ENCODE data around the gene SLC16A2. TPM values are rescaled to one million over a fixed set of nuclear protein-coding genes. Genes with fewer than 3 reads are reported as not detected.

SLC16A2 gene
- total RNA-seq, 2 experiments from 2014 or later: 0.19 to 0.30 TPM

DNA sequence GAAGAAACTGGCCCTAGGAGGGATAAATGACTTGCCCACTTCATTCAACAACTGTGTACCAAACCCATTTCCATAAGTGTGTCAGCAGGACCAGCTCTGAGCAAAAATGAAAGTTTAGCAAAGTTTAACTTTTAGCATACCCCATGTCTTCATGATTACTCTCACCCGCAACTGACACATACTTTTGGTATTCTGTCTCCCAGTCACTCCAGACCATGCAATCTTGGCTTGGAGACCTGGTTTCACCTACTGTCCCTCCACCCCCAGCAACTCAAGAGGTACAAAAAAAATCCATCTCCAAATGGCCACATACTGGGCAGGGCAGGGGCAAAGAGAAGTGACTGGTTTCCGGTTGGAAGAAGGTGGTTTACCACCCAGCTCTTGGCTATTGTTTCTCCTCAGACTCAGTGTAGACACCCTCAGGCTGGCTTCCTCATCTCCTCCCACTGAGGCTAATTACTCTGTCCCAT, 113.3 kb downstream of the SLC16A2 start:
- Mint-ChIP-seq H3K4me1 (ENCODE audit: low read depth) (peaks cover 15% of the 10 kb centered on the region), H3K4me3 (no peak overlapping the region), H3K9me3 (no peaks in the 10 kb centered on the region), H3K27ac (no peak overlapping the region), H3K27me3 (ENCODE audit: low read depth) (no peaks in the 10 kb centered on the region), H3K36me3 (ENCODE audit: low read depth) (peaks cover 1% of the 10 kb centered on the region)
- intact Hi-C loops (cut with micrococcal nuclease): loop anchor here (1.0 to 10.0 kb wide), 6 partner anchors 16 to 970 kb away; partner anchors contain the start of gene CHIC1
- CTCF ChIA-PET: interaction anchor here (0.6 to 2.0 kb wide), 7 partner anchors 12 to 355 kb away, joined by 3 to 11 read pairs (median 3); no protein-coding TSS in a partner anchor
- peak; percentile 10 for DNase-seq

GRCh38 chrX:74535086-74535407, 113.8 kb downstream of the SLC16A2 start:
- H3K27ac Mint-ChIP-seq: no peak overlapping the region
- DNase-seq: no peak
- CTCF ChIA-PET: interaction anchor here (0.6 to 2.0 kb wide), 4 partner anchors 11 to 170 kb away, joined by 3 to 11 read pairs (median 3); no protein-coding TSS in a partner anchor
- intact Hi-C loops (cut with micrococcal nuclease): loop anchor here (1.0 to 10.0 kb wide), 5 partner anchors 15 to 970 kb away; partner anchors contain the start of gene CHIC1
- H3K4me3 Mint-ChIP-seq: no peak overlapping the region
- H3K9me3 Mint-ChIP-seq: no peaks in the 10 kb centered on the region
- no peaks in the 10 kb centered on the region for H3K27me3 Mint-ChIP-seq (ENCODE audit: low read depth)
- peaks cover 15% of the 10 kb centered on the region for H3K4me1 Mint-ChIP-seq (ENCODE audit: low read depth)
- H3K36me3 Mint-ChIP-seq (ENCODE audit: low read depth): peaks cover 1% of the 10 kb centered on the region

- peak overlapping the region; percentile 73 for H3K4me3 Mint-ChIP-seq
- CTCF ChIA-PET: interaction anchor here (0.8 to 2.0 kb wide), 4 partner anchors 10 to 112 kb away, joined by 3 to 11 read pairs (median 3); no protein-coding TSS in a partner anchor
- DNase-seq: peak; percentile 56
- peaks cover 1% of the 10 kb centered on the region for H3K36me3 Mint-ChIP-seq (ENCODE audit: low read depth)
- H3K27me3 Mint-ChIP-seq (ENCODE audit: low read depth): no peaks in the 10 kb centered on the region
- intact Hi-C loops (cut with micrococcal nuclease): loop anchor here (1.0 to 10.0 kb wide), 6 partner anchors 15 to 971 kb away; partner anchors contain the start of genes CHIC1 and RLIM
- H3K9me3 Mint-ChIP-seq: no peaks in the 10 kb centered on the region
- H3K4me1 Mint-ChIP-seq (ENCODE audit: low read depth): peaks cover 16% of the 10 kb centered on the region
- H3K27ac Mint-ChIP-seq: no peak overlapping the region
Measured at GRCh38 chrX:74535408-74536151, 114.3 kb downstream of the SLC16A2 start.

DNA sequence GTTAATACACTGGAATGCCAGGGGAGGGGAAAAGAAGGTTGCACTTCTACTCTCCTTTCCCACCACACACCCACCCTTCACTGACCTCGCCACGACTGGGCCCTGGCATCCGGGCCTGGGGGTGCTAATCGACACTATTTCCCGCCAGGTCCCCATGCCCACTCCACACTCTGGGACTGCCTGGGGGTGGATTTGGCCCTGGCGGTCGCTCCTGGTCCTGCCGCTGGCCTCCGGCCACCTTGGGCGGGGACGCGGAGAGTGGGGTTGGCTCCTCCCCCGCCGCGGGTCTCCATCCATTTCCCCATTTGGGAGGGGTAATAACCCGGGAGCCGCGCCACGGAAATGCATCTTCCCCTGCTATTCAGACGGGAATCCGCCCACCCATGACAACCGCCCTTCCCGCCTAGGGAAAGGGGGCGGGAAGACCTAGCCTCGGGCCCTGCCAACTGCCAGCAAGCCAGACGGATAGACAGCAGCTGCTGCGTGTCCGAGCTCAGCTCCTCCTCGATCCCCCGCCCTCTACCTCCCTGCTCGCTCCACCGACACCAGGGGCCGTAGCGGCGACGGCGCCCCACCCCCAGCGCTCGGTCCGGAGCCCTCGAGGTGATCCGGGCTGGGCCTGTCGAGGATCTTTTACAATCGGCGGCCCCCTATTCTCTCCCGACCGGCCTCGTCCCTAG, 115.0 kb downstream of the SLC16A2 start:
- intact Hi-C loops (cut with micrococcal nuclease): loop anchor here (2.0 to 10.0 kb wide), 2 partner anchors 79 to 971 kb away; partner anchors contain the start of genes CHIC1 and RLIM
- H3K9me3 Mint-ChIP-seq: no peaks in the 10 kb centered on the region

DNA sequence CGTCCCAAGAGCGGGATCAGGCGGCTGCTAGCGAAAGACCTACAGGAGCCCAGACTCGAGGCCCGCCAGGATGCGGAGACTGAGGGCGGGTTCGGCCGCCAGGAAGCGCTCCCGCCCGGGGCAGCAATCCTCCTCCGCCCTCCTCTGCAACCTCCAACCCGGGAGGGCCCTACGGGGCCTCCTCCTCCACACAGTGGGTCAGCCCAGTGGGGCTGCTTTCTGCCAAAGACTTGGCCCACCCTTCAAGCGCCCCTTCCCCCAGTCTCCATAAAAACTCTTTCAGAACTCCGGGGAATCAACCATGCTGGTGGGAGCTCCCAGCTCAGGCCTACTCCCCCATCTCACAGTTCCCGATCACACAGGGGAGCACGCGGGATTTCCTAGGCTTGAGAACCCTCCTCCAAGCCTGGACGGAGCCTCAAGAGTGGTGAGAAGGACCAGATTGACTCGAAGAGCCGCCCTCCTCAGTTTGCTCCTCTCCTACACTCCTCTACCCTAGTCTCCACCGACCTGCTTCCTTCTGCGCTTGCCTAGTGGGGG, 115.6 kb downstream of the SLC16A2 start:
- intact Hi-C loops (cut with micrococcal nuclease): loop anchor here (2.0 to 10.0 kb wide), 2 partner anchors 78 to 972 kb away; partner anchors contain the start of genes CHIC1 and RLIM
- no peak overlapping the region for H3K27ac Mint-ChIP-seq
- CTCF ChIA-PET: interaction anchor here (0.8 kb wide), 1 partner anchor 9 kb away, joined by 3 read pairs; no protein-coding TSS in a partner anchor
- H3K9me3 Mint-ChIP-seq: no peaks in the 10 kb centered on the region
- H3K27me3 Mint-ChIP-seq (ENCODE audit: low read depth): no peaks in the 10 kb centered on the region
- peak overlapping the region; percentile 73 for H3K4me3 Mint-ChIP-seq
- peaks cover 20% of the 10 kb centered on the region for H3K4me1 Mint-ChIP-seq (ENCODE audit: low read depth)
- DNase-seq: no peak
- peaks cover 1% of the 10 kb centered on the region for H3K36me3 Mint-ChIP-seq (ENCODE audit: low read depth)

More for the DNA sequence above, 115.0 kb downstream of the SLC16A2 start:
- Mint-ChIP-seq H3K4me3 (peak overlapping the region; percentile 73), H3K27me3 (ENCODE audit: low read depth) (no peaks in the 10 kb centered on the region), H3K36me3 (ENCODE audit: low read depth) (peaks cover 1% of the 10 kb centered on the region), H3K27ac (peak overlapping the region; percentile 2), H3K4me1 (ENCODE audit: low read depth) (peaks cover 20% of the 10 kb centered on the region)
- CTCF ChIA-PET: interaction anchor here (0.8 kb wide), 1 partner anchor 9 kb away, joined by 3 read pairs; no protein-coding TSS in a partner anchor
- DNase-seq: peak; percentile 40

- Mint-ChIP-seq H3K27ac (no peak overlapping the region), H3K4me3 (no peak overlapping the region), H3K36me3 (ENCODE audit: low read depth) (peaks cover 1% of the 10 kb centered on the region), H3K4me1 (ENCODE audit: low read depth) (peaks cover 8% of the 10 kb centered on the region), H3K9me3 (no peaks in the 10 kb centered on the region), H3K27me3 (ENCODE audit: low read depth) (no peaks in the 10 kb centered on the region)
- CTCF ChIA-PET: interaction anchor here (1.7 kb wide), 1 partner anchor 156 kb away, joined by 4 read pairs; no protein-coding TSS in a partner anchor
- intact Hi-C loops (cut with micrococcal nuclease): no loop called here
- no peak for DNase-seq
Measured at GRCh38 chrX:74540635-74541249, 119.4 kb downstream of the SLC16A2 start.

DNA sequence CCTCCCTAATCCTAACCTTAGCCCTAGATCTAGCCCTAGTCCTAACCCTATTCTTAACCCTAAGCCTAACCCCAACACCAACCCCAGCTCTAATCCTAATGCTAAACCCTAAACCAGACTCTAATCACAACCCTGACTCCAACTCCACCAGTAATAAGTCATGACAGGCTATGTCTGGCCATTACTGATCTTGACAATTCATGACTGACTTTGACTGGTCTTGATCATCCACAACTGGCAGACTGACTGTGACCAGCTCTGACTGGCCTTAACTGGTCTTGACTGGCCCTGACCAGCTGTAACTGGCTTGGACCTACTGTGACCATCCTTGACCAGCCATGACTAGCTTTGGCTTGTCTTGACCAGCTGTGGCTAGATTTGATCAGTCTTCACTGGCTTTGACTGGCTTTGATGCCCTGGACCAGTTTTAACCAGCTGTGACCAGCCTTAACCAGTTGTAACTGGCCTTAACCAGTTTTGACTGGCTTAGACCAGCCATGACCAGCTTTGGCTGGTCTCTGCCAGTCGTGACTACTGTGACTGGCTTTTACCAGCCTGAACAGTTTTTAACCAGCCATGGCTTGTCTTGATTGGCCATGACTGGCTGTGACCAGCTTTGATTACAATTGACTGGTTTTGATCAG, 124.7 kb downstream of the SLC16A2 start:
- no peak overlapping the region for H3K4me3 Mint-ChIP-seq
- CTCF ChIA-PET: interaction anchor here (0.6 to 2.7 kb wide), 6 partner anchors 10 to 690 kb away, joined by 3 to 11 read pairs (median 3); no protein-coding TSS in a partner anchor
- no peak for DNase-seq

DNA sequence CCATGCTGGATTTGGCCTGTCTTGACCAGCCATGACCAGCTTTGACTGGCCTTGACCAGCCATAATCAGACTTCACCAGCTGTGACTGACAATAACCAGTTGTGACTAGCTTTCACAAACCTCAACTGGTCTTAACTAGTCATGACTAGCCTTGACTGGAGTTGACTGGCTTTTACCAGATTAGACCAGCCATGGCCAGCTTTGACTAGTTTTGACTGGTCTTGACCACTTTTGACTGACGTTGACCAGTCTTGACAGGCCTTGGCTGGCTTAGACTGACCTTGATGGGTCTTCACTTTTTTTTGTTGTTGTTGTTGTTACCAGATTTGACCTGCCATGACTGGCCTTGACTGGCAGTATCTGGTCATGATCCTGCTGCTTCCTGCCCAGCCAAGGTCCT, 125.7 kb downstream of the SLC16A2 start:
- peaks cover 2% of the 10 kb centered on the region for H3K4me1 Mint-ChIP-seq (ENCODE audit: low read depth)
- intact Hi-C loops (cut with micrococcal nuclease): loop anchor here (2.0 kb wide), 1 partner anchor 532 kb away; no protein-coding TSS in a partner anchor
- no peak overlapping the region for H3K27ac Mint-ChIP-seq
- no peaks in the 10 kb centered on the region for H3K36me3 Mint-ChIP-seq (ENCODE audit: low read depth)
- CTCF ChIA-PET: interaction anchor here (0.8 to 2.7 kb wide), 3 partner anchors 12 to 54 kb away, joined by 4 to 11 read pairs (median 4); no protein-coding TSS in a partner anchor
- no peaks in the 10 kb centered on the region for H3K9me3 Mint-ChIP-seq
- no peak overlapping the region for H3K4me3 Mint-ChIP-seq
- no peaks in the 10 kb centered on the region for H3K27me3 Mint-ChIP-seq (ENCODE audit: low read depth)
- DNase-seq: no peak

More for the DNA sequence above, 124.7 kb downstream of the SLC16A2 start:
- Mint-ChIP-seq H3K4me1 (ENCODE audit: low read depth) (peaks cover 2% of the 10 kb centered on the region), H3K27me3 (ENCODE audit: low read depth) (no peaks in the 10 kb centered on the region), H3K9me3 (no peaks in the 10 kb centered on the region), H3K27ac (no peak overlapping the region), H3K36me3 (ENCODE audit: low read depth) (no peaks in the 10 kb centered on the region)
- intact Hi-C loops (cut with micrococcal nuclease): loop anchor here (2.0 kb wide), 1 partner anchor 531 kb away; no protein-coding TSS in a partner anchor

GRCh38 chrX:74550295-74550802, 129.1 kb downstream of the SLC16A2 start:
- H3K27me3 Mint-ChIP-seq (ENCODE audit: low read depth): no peaks in the 10 kb centered on the region
- CTCF ChIA-PET: interaction anchor here (0.6 to 0.9 kb wide), 2 partner anchors 10 to 164 kb away, joined by 3 read pairs; no protein-coding TSS in a partner anchor
- peaks cover 2% of the 10 kb centered on the region for H3K4me1 Mint-ChIP-seq (ENCODE audit: low read depth)
- no peak overlapping the region for H3K27ac Mint-ChIP-seq
- no peaks in the 10 kb centered on the region for H3K9me3 Mint-ChIP-seq
- DNase-seq: peak; percentile 85
- intact Hi-C loops (cut with micrococcal nuclease): loop anchor here (1.0 to 10.0 kb wide), 7 partner anchors 15 to 1052 kb away; no protein-coding TSS in a partner anchor
- H3K36me3 Mint-ChIP-seq (ENCODE audit: low read depth): no peaks in the 10 kb centered on the region
- H3K4me3 Mint-ChIP-seq: no peak overlapping the region

DNA sequence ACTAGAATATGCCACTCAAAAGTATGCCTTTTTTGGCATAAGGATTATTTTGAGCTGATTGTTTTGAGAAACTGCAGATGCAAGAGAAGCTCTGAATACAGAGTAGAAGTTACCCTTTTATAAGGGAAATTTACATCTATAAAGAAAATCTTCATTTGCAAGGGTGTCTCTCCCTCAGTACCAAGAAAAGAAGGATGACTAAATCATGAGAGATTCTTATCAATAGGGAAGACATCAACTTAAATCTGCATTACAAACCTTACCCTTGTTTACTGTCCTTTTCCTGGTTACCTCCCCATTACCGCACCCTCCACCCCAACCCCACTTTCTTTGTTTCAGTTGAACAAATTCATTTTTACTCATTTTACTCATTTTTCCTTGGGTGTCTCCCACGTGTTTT, 130.6 kb downstream of the SLC16A2 start:
- H3K27me3 Mint-ChIP-seq (ENCODE audit: low read depth): no peaks in the 10 kb centered on the region

More for the DNA sequence above, 130.6 kb downstream of the SLC16A2 start:
- H3K9me3 Mint-ChIP-seq: no peaks in the 10 kb centered on the region
- no peak for DNase-seq
- CTCF ChIA-PET: interaction anchor here (0.6 to 1.3 kb wide), 3 partner anchors 17 to 618 kb away, joined by 3 to 4 read pairs (median 3); no protein-coding TSS in a partner anchor
- H3K4me1 Mint-ChIP-seq (ENCODE audit: low read depth): peaks cover 2% of the 10 kb centered on the region
- no peaks in the 10 kb centered on the region for H3K36me3 Mint-ChIP-seq (ENCODE audit: low read depth)
- no peak overlapping the region for H3K4me3 Mint-ChIP-seq
- intact Hi-C loops (cut with micrococcal nuclease): loop anchor here (5.0 to 10.0 kb wide), 3 partner anchors 60 to 1050 kb away; no protein-coding TSS in a partner anchor
- H3K27ac Mint-ChIP-seq: no peak overlapping the region
